Ovary (tissue), 3 donors: ENCODE data around the gene NOS3.

ENCODE experiments used
- CTCF ChIP-seq, 3 donors: fragments of 450-650 bp in 2 of 3; fragments of 200-600 bp in 1 of 3; IDR thresholded peaks; one replicate each; pipeline versions ENCODE4 v1.5.1 to v1.8.0; 2016 to 2022; ENCODE audit warnings: antibody characterized with exemption in 3 of 3, mild to moderate bottlenecking in 1 of 3
- POLR2A ChIP-seq: fragments of 450-650 bp; IDR thresholded peaks from one replicate; pipeline ENCODE4 v1.6.1; 2017; ENCODE audit warnings: antibody characterized with exemption, mild to moderate bottlenecking, moderate library complexity
- donor health status: DM: no; HTN: no; CAD: no.

- TF ChIP-seq POLR2A (no peak), CTCF (IDR thresholded peaks at IDR 0.05) (no peak)
Observed at GRCh38 chr7:151013356-151013732, 22.5 kb downstream of the NOS3 start.
